Measurements from ENCODE around the gene DGKI. TPM values are rescaled to one million over a fixed set of nuclear protein-coding genes. Genes with fewer than 3 reads are reported as not detected.

The DGKI gene
- total RNA-seq, 2 donors from 2014 or later, result 17.8 to 18.2 TPM

DNA sequence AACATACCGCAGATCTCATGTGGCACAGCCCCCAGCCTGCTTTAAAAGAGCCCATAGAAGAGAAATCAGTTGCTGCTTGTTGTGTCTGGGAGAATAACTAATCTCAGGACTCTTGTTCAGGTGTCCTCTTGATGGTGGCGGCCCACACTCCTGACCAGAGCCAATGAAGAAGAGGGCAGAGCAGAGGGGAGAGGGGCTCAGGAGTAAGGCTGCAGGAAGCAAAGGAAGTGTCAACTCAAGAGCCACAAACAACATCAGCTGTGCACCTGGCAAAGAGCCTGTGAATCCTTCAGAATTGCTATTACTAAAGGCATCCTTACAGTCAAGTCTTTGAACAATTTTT, 443.4 kb downstream of the DGKI start:
- Mint-ChIP-seq H3K36me3 (ENCODE audit: insufficient read depth in 2 of 2) (no peaks in the 10 kb centered on the region), H3K9me3 (peaks cover 0 to 2% of the 10 kb centered on the region in 2 donors), H3K4me3 (no peak overlapping the region), H3K4me1 (ENCODE audit: low read depth) (no peaks in the 10 kb centered on the region), H3K27ac (no peak overlapping the region), H3K27me3 (ENCODE audit: low read depth) (no peaks in the 10 kb centered on the region)
- DNase-seq (no peak), ATAC-seq (replicated peaks in 1 of 2) (no peak)

DNA sequence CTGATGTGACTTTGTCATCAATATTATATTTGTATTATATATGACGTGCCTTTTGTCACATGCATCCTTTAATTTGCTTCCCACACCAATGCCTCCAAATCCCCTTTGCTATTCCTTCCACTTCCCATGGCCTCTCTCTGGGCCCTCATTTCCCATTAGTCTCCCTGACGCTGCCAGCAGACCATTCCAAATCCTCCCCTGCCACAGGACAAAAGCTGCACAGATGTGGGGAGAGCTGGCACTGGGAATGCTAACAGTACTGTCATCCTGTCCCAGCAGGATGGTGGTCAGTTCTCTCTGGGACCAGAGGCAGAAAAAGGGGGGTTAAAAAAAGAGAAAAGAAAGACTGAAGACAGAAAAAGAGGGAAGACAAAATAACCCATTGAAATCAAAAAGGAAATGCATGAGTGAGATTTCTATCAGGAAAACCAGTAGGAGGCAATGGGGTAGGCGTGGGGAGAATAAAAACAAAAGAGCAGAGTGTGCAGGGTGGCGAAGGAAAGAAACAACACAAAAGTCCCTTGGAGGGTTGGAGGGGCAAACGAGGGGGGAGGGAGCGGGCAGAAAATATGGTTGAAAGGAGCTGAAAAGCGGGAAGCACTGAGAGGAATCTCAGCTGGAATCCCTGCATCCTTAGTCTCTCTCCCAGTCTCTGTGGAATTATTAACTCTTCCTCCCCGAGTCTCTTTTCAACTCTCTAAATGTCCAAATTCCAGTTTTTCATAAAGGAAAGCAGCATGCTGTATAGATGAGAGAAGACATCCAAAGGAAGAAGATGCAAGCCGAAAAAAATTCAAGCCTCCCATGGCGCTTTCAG, 444.0 kb downstream of the DGKI start:
- Mint-ChIP-seq H3K9me3 (peaks cover 0 to 2% of the 10 kb centered on the region in 2 donors), H3K4me3 (no peak overlapping the region), H3K4me1 (ENCODE audit: low read depth) (no peaks in the 10 kb centered on the region), H3K36me3 (ENCODE audit: insufficient read depth in 2 of 2) (no peaks in the 10 kb centered on the region), H3K27ac (no peak overlapping the region), H3K27me3 (ENCODE audit: low read depth) (no peaks in the 10 kb centered on the region)
- ATAC-seq (replicated peaks in 1 of 2) (no peak), DNase-seq (no peak)

GRCh38 chr7:137399827-137400823, 446.6 kb downstream of the DGKI start:
- H3K4me1 Mint-ChIP-seq (ENCODE audit: low read depth), result no peaks in the 10 kb centered on the region
- no peak overlapping the region for H3K4me3 Mint-ChIP-seq
- no peak for DNase-seq
- H3K36me3 Mint-ChIP-seq (ENCODE audit: insufficient read depth in 2 of 2), result no peaks in the 10 kb centered on the region
- H3K27me3 Mint-ChIP-seq (ENCODE audit: low read depth), result no peaks in the 10 kb centered on the region
- H3K27ac Mint-ChIP-seq, result no peak overlapping the region
- ATAC-seq (replicated peaks in 1 of 2), result no peak
- peaks cover 0 to 4% of the 10 kb centered on the region in 2 donors for H3K9me3 Mint-ChIP-seq

DNA sequence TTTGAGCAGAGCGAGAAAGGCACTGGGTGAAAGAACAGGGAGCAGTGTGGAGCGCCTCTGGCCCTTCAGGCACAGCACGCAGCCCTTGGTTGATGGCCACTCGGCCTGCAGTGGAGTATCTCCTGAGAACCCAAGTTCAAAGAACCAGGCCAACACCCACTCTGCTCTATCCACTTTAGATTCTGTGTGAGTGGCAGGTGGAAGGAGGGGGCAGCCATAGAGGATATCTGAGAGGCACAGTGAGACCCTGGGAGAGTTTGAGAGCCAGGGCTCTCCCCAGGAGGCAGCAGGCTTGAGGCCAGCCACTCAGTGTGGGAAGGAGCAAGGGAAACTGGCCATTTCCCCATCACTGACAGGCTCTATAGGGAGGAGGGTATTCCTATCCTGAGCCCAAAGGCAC, 450.7 kb downstream of the DGKI start:
- Mint-ChIP-seq H3K36me3 (ENCODE audit: insufficient read depth in 2 of 2) (no peaks in the 10 kb centered on the region), H3K9me3 (peaks cover 2 to 3% of the 10 kb centered on the region in 2 donors), H3K4me1 (ENCODE audit: low read depth) (no peaks in the 10 kb centered on the region), H3K27me3 (ENCODE audit: low read depth) (no peaks in the 10 kb centered on the region), H3K27ac (no peak overlapping the region), H3K4me3 (no peak overlapping the region)
- DNase-seq (no peak), ATAC-seq (replicated peaks in 1 of 2) (no peak)

GRCh38 chr7:137395420-137395819, 451.4 kb downstream of the DGKI start:
- H3K27ac Mint-ChIP-seq, result no peak overlapping the region
- no peaks in the 10 kb centered on the region for H3K36me3 Mint-ChIP-seq (ENCODE audit: insufficient read depth in 2 of 2)
- H3K9me3 Mint-ChIP-seq, result peaks cover 2 to 3% of the 10 kb centered on the region in 2 donors
- DNase-seq (no peak), ATAC-seq (replicated peaks in 1 of 2) (no peak)
- no peak overlapping the region for H3K4me3 Mint-ChIP-seq
- no peaks in the 10 kb centered on the region for H3K4me1 Mint-ChIP-seq (ENCODE audit: low read depth)
- H3K27me3 Mint-ChIP-seq (ENCODE audit: low read depth), result no peaks in the 10 kb centered on the region

- no peaks in the 10 kb centered on the region for H3K27me3 Mint-ChIP-seq (ENCODE audit: low read depth)
- DNase-seq (no peak), ATAC-seq (replicated peaks in 1 of 2) (no peak)
- no peaks in the 10 kb centered on the region for H3K4me1 Mint-ChIP-seq (ENCODE audit: low read depth)
- no peaks in the 10 kb centered on the region for H3K36me3 Mint-ChIP-seq (ENCODE audit: insufficient read depth in 2 of 2)
- H3K9me3 Mint-ChIP-seq, result peaks cover 2 to 3% of the 10 kb centered on the region in 2 donors
- H3K4me3 Mint-ChIP-seq, result no peak overlapping the region
- H3K27ac Mint-ChIP-seq, result no peak overlapping the region
Measured at GRCh38 chr7:137393570-137393969, 453.2 kb downstream of the DGKI start.

DNA sequence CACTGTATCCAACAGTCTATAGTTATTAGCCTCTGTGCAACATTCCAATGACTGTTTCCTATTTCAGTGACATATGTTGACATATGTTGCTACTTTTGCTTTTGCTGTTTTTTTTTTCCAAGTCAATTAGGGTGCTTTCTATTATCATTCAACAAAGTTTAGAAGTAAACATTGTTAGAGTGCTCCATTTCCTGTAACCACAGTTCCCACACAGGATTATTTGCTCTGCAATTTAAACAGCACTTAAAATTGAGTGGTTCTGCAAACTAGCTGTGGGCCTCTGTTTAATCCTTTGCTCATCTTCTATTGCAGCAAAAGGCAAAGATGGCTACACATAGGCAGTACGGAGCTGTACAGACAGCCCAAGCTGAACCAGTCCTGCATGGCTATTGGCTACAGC, 456.7 kb downstream of the DGKI start:
- Mint-ChIP-seq H3K4me1 (ENCODE audit: low read depth) (no peaks in the 10 kb centered on the region), H3K36me3 (ENCODE audit: insufficient read depth in 2 of 2) (no peaks in the 10 kb centered on the region), H3K27me3 (ENCODE audit: low read depth) (no peaks in the 10 kb centered on the region), H3K27ac (no peak overlapping the region), H3K4me3 (no peak overlapping the region), H3K9me3 (peaks cover 2% of the 10 kb centered on the region in 2 donors)
- no peak for ATAC-seq (replicated peaks in 1 of 2)
- DNase-seq, result no peak

- ATAC-seq (replicated peaks in 1 of 2) (no peak), DNase-seq (no peak)
- Mint-ChIP-seq H3K27me3 (ENCODE audit: low read depth) (no peaks in the 10 kb centered on the region), H3K36me3 (ENCODE audit: insufficient read depth in 2 of 2) (no peaks in the 10 kb centered on the region), H3K4me1 (ENCODE audit: low read depth) (no peaks in the 10 kb centered on the region), H3K27ac (no peak overlapping the region), H3K4me3 (no peak overlapping the region), H3K9me3 (peaks cover 0 to 2% of the 10 kb centered on the region in 2 donors)
Measured at GRCh38 chr7:137388916-137389315, 457.9 kb downstream of the DGKI start.

- ATAC-seq (replicated peaks in 1 of 2) (no peak), DNase-seq (no peak)
- Mint-ChIP-seq H3K27ac (no peak overlapping the region), H3K4me3 (no peak overlapping the region), H3K36me3 (ENCODE audit: insufficient read depth in 2 of 2) (no peaks in the 10 kb centered on the region), H3K9me3 (peaks cover 2% of the 10 kb centered on the region in 2 donors), H3K27me3 (ENCODE audit: low read depth) (no peaks in the 10 kb centered on the region), H3K4me1 (ENCODE audit: low read depth) (no peaks in the 10 kb centered on the region)
Measured at GRCh38 chr7:137386966-137387365, 459.8 kb downstream of the DGKI start.

GRCh38 chr7:137381045-137381444, 465.7 kb downstream of the DGKI start:
- Mint-ChIP-seq H3K27ac (no peak overlapping the region), H3K36me3 (ENCODE audit: insufficient read depth in 2 of 2) (no peaks in the 10 kb centered on the region), H3K27me3 (ENCODE audit: low read depth) (no peaks in the 10 kb centered on the region), H3K9me3 (peaks cover 1 to 7% of the 10 kb centered on the region in 2 donors), H3K4me1 (ENCODE audit: low read depth) (no peaks in the 10 kb centered on the region), H3K4me3 (no peak overlapping the region)
- DNase-seq (no peak), ATAC-seq (replicated peaks in 1 of 2) (no peak)

DNA sequence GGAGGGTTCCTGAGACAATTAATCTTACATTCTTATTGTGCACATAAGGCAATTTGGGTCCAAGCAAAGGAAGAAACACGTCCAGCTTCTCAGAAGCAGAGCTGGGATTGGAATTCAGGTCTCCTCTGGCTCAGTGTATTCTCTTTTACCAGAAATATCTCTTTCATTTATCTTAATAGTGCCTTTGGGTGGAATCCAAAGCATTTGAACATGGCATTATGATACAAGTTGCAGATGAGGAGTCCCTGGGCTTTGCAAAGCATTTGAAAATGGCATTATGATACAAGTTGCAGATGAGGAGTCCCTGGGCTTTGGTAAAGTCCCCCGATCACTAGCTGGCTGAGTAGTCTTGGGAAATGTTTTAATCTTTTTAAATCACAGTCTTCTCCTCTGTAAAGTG, 473.3 kb downstream of the DGKI start:
- no peak overlapping the region for H3K4me3 Mint-ChIP-seq
- no peaks in the 10 kb centered on the region for H3K4me1 Mint-ChIP-seq (ENCODE audit: low read depth)
- H3K9me3 Mint-ChIP-seq, result peaks cover 3 to 6% of the 10 kb centered on the region in 2 donors
- no peak for DNase-seq
- ATAC-seq (replicated peaks in 1 of 2), result no peak
- no peaks in the 10 kb centered on the region for H3K36me3 Mint-ChIP-seq (ENCODE audit: insufficient read depth in 2 of 2)
- no peaks in the 10 kb centered on the region for H3K27me3 Mint-ChIP-seq (ENCODE audit: low read depth)
- H3K27ac Mint-ChIP-seq, result no peak overlapping the region

GRCh38 chr7:137371616-137372015, 475.2 kb downstream of the DGKI start:
- H3K27me3 Mint-ChIP-seq (ENCODE audit: low read depth), result no peaks in the 10 kb centered on the region
- no peaks in the 10 kb centered on the region for H3K36me3 Mint-ChIP-seq (ENCODE audit: insufficient read depth in 2 of 2)
- ATAC-seq (replicated peaks in 1 of 2) (no peak), DNase-seq (no peak)
- no peak overlapping the region for H3K27ac Mint-ChIP-seq
- no peak overlapping the region for H3K4me3 Mint-ChIP-seq
- no peaks in the 10 kb centered on the region for H3K4me1 Mint-ChIP-seq (ENCODE audit: low read depth)
- peaks cover 2% of the 10 kb centered on the region in 2 donors for H3K9me3 Mint-ChIP-seq

GRCh38 chr7:137366995-137367394, 479.8 kb downstream of the DGKI start:
- no peak overlapping the region for H3K4me3 Mint-ChIP-seq
- no peaks in the 10 kb centered on the region for H3K27me3 Mint-ChIP-seq (ENCODE audit: low read depth)
- H3K9me3 Mint-ChIP-seq, result peaks cover 11 to 13% of the 10 kb centered on the region in 2 donors
- peaks cover 3 to 5% of the 10 kb centered on the region in 2 donors for H3K36me3 Mint-ChIP-seq (ENCODE audit: insufficient read depth in 2 of 2)
- no peaks in the 10 kb centered on the region for H3K4me1 Mint-ChIP-seq (ENCODE audit: low read depth)
- no peak for ATAC-seq (replicated peaks in 1 of 2)
- no peak overlapping the region for H3K27ac Mint-ChIP-seq
- DNase-seq, result no peak
